ENCODE data around the gene MRPS2. TPM values are rescaled to one million over a fixed set of nuclear protein-coding genes. Genes with fewer than 3 reads are reported as not detected.

The MRPS2 gene
- total and polyA plus RNA-seq, 9 of the 15 experiments (the other 6 are each of a cell fraction or from before 2014, with no cell fraction given), result 8.0 to 167 (median 81.3) TPM

- Histone ChIP-seq H3K4me3 (no peak overlapping the region), H3K36me3 (ENCODE audit: control insufficient read depth, insufficient read depth, low read length) (no peaks in the 10 kb centered on the region), H2AFZ (ENCODE audit: low read depth, low read length) (no peak overlapping the region), H3K9me3 (replicated peaks; ENCODE audit: control insufficient read depth, insufficient read depth, low read depth, low read length) (no peaks in the 10 kb centered on the region), H3K4me2 (ENCODE audit: insufficient read depth, low read length) (no peak overlapping the region), H3K79me2 (ENCODE audit: control insufficient read depth, insufficient read depth, low read length) (peaks cover 20% of the 10 kb centered on the region), H3K9ac (ENCODE audit: insufficient read depth in 1 of 2, low read depth in 2 of 2, low read length in 2 of 2) (peak overlapping the region in 1 of 2 experiments; percentile 71; a peak in 2 of 4 replicates), H3K27ac (ENCODE audit: extremely low read depth, low read depth, low read length) (no peak overlapping the region), H4K20me1 (replicated peaks; ENCODE audit: control insufficient read depth, insufficient read depth, low read length) (no peaks in the 10 kb centered on the region), H3K27me3 (ENCODE audit: control insufficient read depth in 2 of 2, insufficient read depth in 2 of 2, low read length in 2 of 2) (no peaks in the 10 kb centered on the region), H3K4me1 (replicated peaks in 1 of 2; ENCODE audit: control insufficient read depth in 2 of 2, insufficient read depth in 2 of 2, low read length in 2 of 2) (peaks cover 26 to 57% of the 10 kb centered on the region in 2 experiments), H3K9me1 (ENCODE audit: control insufficient read depth, insufficient read depth, low read length) (no peaks in the 10 kb centered on the region)
- BruUV-seq (replicated peaks), result TSS peak; percentile 31
- no peak for DNase-seq (ENCODE audit: extremely low read depth in 1 of 4, low spot score in 3 of 4)
- intact Hi-C loops (cut with micrococcal nuclease), result loop anchor here (5.0 kb wide), 1 partner anchor 54 kb away; no protein-coding TSS in a partner anchor
- no peak for FAIRE-seq
- WGBS (ENCODE audit: insufficient coverage, low coverage, missing lambda C conversion rate), result 70% methylated on average over 10 of the region's 10 CpGs
- ChIA-PET POLR2A (interaction anchor here (0.6 to 2.1 kb wide), 4 partner anchors 11 to 42 kb away, joined by 3 to 5 read pairs (median 4); no protein-coding TSS in a partner anchor), CTCF (ENCODE audit: low intra/inter-chr PET ratio) (no interaction called here)
- no peak for ATAC-seq
- TF ChIP-seq CCNT2 (IDR thresholded peaks at IDR 0.05; ENCODE audit: borderline replicate concordance, extremely low read depth, insufficient read length, low read depth, low read length) (no peak), ARID1B (IDR thresholded peaks at IDR 0.05) (no peak), ETS2 (tag; IDR thresholded peaks at IDR 0.05; ENCODE audit: borderline replicate concordance, poor library complexity, severe bottlenecking) (no peak), CTBP1 (IDR thresholded peaks at IDR 0.05; ENCODE audit: borderline replicate concordance) (no peak)
- in situ Hi-C loops (cut with MboI), result no loop called here
Measured at GRCh38 chr9:135476561-135477355, 23.7 kb upstream of the MRPS2 start.
